GM04504 (cell line): ENCODE measurements around the gene OGT.
"Not testable (repeated sequence)": the region's sequence is repeated elsewhere in the genome, so short reads cannot be mapped to it uniquely, and the experiment has no call there.

Experiments
- DNase-seq: peaks from one replicate; pipeline ENCODE4 v3.0.0-alpha.2; 2012; ENCODE audit warnings: low read depth

OGT gene

GRCh38 chrX:71540801-71541200 lies 7.9 kb downstream of the OGT start:
- DNase-seq = no peak

- DNase-seq = no peak
Measured at GRCh38 chrX:71541210-71542022, 8.5 kb downstream of the OGT start.

DNA sequence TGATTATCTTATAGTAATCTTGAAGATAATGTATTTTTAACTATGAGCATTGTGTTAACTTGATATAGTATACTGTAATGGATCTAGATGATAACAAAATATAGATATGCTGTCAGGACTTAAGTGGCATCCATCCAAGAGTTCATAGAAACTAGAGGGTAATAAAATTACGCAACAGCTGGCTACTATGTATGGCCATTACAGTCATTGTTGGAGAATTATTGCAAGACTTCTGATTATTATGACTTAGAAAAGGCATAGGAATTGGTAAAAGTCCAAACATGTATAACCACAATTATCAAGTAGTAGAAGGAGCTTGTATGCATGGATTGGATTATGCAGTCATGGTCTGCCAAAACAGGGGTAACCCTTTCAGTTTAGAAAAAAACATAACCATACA lies 9.5 kb downstream of the OGT start:
- DNase-seq = no peak

DNA sequence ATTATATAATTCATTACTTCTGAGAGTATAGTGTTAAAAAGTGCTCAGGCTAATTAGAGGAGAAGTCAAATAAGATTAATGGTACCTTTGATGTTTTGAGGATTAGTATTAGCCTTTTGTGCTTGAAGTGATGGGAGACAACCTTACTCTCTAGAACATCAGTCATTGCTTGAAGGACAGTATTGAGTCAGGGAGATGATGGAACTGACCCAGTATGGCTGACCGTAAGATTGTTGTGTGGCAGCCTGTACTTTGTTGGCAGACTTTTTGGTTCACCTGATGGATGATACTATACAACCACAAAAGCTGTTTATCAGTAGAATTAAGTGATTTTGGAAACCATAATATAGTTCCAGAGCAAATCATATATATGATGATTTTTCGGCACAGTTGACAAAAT lies 9.9 kb downstream of the OGT start:
- DNase-seq = no peak

DNA sequence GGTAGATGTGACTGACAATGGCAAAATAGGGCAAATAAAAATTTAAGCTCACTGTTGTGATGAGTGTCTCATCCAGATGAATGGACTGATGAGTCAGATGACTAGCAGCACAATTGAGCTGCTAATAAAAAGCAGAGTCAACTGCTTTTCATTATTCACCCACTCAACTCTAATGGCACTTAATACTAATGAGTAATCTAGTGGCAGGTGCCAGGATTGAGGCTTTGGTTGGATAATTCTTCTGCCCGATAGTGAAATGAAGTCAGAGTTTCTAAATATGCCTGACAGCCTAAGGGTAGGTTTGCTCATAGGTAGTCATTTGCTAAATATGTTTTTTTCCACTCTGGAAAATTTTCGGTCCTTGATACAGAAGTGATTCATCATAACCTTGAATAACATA lies 10.4 kb downstream of the OGT start:
- no peak for DNase-seq

DNA sequence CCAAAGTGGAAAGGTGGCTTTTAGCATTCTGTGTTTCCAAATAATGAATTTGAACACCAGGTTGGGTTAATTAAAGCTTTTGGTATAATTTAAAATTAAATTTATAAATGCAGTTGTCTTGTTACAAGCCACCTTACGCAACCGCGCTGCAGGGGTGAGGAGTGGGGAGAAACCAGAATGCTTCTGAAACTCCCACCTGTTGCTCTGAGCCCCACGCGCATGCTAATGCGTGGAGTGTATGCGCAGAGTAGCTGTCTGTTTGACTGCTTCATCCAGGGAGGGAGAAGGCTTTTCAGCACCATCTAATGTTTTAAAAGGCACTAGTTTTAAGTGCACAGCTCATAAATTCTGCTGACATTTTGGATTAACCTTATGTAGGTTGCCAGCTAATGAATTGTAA lies 12.5 kb downstream of the OGT start:
- no peak for DNase-seq

DNA sequence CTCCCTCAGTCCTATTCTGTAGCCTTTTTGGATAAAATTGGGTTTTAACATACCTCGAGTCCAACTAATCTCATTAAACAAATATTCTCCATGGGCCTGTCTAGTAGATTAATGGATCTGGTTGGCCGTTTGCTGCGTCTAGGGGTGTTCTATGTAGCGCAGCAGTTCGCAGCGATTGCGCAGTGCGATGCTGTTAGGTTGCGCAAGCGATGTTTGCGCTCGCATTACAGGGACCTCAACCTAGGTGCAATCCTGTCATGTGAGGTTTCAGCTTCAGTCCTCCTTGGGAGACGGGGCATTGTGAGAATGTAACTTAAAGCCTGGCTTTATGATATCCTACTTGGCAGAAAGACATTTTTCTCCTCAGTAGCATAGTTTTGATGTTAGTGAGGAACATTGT lies 14.0 kb downstream of the OGT start:
- no peak for DNase-seq

GRCh38 chrX:71547339-71547738 lies 14.4 kb downstream of the OGT start:
- DNase-seq = no peak

DNA sequence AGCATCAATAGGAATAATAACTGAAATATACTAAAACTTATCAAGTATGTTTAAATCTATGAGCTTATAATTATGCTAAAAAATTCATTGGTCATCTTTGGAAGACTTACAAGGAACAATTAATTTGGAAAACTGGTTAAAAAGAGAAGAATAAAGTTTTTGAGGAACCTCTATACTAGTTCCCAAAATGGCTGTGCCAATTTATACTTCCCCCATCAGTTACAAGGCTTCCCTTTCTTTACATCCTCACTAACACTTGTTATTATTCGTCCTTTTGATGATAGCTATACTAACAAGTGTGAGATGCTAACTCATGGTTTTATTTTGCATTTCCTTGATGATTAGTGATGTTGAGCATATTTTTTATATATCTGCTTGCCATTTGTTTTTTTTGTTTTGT lies 17.1 kb downstream of the OGT start:
- DNase-seq = no peak

- no peak for DNase-seq
Measured at GRCh38 chrX:71550578-71550977, 17.7 kb downstream of the OGT start.

DNA sequence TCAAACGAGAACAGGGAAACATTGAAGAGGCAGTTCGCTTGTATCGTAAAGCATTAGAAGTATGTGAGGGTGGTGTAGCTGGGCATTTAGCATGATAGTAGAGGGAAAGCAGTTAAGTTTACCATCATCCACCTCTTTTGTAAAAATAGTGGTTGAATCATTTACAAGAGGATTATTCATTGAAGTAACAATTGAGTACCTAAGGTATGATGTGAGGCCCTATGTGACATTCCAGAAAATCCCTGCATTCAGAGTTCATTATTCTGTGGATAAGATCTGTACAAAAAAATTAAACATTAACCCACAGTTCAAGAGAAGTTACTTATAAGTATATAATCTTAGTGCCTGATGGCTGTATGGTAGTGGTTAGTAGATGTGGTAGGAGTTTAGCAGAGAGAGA lies 23.1 kb downstream of the OGT start:
- DNase-seq = no peak

- no peak for DNase-seq
Measured at GRCh38 chrX:71558920-71559319, 26.0 kb downstream of the OGT start.

- not testable (repeated sequence) for DNase-seq
Measured at GRCh38 chrX:71559773-71560172, 26.9 kb downstream of the OGT start.

GRCh38 chrX:71563921-71564320 lies 31.0 kb downstream of the OGT start:
- DNase-seq = no peak

DNA sequence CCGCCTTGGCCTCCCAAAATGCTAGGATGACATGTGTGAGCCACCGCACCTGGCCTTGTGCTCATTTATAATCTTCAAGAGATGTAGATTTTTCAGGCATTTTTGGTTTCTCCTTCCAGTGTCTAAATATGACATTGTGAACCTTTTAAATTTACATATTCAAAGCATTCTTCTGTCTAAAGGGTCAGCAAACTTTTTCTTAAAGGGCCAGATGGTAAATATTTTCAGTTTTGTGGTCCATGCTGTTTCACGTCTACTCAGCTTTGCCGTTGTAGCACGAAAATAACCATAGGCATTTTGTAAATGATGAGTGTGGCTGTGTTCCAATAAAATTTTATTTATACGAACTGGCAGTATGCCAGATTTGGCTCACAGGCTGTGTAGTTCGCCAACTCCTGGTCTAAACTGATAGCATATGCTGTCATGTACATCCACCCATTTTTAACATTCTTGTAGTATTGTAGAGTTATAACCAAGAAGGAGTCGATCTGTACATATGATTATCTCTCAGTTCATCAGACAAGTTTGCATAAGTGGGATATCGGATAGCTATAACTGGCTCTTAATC lies 32.7 kb downstream of the OGT start:
- no peak for DNase-seq

- DNase-seq = not testable (repeated sequence)
Measured at GRCh38 chrX:71571390-71571789, 38.5 kb downstream of the OGT start.

DNA sequence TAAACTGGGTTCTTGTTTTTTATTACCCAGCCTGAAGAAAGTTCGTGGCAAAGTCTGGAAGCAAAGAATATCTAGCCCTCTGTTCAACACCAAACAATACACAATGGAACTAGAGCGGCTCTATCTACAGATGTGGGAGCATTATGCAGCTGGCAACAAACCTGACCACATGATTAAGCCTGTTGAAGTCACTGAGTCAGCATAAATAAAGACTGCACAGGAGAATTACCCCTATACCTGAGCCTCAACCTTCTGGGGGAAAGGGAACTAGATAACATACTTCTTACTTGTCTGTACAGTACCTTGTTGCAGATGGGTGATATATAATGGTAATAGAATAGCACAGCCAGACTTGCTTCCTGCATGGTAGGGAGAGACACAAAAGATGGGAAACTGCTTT lies 40.7 kb downstream of the OGT start:
- DNase-seq = no peak

GRCh38 chrX:71577682-71578081 lies 44.8 kb downstream of the OGT start:
- no peak for DNase-seq

- DNase-seq = no peak
Measured at GRCh38 chrX:71578253-71579135, 45.6 kb downstream of the OGT start, which contains the start of gene GCNA. TSS of gene GCNA (plus strand) at chrX:71578437. CDS start at chrX:71580822, 2,385 bp downstream.

DNA sequence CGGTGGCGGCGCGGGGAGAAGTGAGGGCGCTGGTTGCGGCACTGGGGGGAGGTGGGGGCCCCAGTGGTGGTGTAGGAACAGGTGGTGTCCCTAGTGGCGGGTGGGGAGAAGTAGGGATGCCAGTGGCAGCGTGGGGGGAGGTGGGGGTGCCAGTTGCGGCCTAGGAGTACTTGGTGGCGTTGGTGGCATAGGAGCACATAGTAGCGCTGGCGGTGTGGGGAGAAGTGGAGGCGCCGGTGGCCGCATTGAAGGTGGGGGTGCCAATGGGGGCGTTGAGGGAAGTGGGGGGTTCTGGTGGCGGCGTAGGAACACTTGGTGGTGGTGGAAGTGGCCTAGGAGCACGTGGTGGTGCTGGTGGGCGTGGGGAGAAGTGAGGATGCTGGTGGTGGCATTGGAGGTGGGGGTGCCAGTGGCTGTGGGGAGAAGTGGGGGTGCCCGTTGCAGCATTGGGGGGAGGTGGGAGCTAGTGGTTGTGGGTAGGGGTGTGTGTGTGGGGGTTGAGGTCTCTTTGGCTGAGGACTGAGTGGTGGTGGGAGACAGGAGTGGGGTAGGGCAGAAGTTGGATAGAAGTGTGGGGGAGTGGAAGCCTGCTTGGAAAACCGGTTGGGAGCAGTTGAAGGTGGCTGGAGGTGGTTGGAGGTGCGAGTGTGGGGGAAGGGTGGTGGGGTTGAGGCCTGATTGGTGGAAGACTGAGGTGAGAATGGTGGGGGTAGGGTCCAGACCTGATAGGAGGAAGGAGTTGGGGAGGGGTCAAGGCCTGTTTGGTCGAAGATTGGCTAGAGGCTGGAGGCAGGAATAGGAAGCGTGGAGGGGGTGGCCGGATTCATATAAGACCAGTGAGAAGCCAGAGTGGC lies 46.5 kb downstream of the OGT start:
- no peak for DNase-seq

DNA sequence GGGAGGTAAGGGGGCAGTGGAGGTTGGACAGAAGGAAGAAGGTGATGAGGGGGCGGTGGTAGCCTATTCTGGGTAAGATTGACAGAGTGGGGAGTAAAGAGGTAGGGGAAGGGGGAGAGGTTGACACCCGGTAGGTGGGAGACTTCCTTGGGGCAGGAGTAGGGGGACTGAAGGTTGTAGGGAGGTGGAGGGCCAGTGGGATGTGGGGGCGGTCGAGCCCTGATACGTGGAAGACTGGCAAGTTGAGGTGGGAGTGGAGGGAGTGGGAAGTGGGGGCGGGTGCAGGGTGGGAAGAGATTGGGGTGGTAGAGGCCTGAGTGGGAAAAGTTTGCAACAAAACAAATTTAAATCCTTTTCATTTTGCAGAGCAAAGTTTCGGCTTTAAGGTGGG lies 47.1 kb downstream of the OGT start:
- DNase-seq = no peak

DNA sequence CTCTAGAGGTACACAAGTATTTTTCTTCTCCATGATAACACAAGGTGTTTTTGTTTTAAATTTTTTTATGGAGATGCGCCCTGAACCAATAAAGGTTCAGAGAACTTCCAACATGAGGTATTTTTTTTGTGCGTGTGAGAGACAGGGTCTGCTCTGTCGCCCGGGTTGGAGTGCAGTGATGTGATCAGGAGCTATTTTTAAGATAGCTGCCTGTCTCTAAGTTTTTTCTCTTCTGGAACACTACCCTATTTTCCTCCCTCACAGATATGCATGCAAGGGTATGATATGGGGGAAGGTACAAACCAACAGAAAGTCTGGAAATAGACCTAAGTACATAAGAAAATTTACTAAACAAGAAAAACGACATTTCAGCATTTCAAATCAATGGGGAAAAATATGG lies 48.3 kb downstream of the OGT start:
- DNase-seq = no peak
